ENCODE measurements around the gene ZNF555. TPM values are rescaled to one million over a fixed set of nuclear protein-coding genes. Genes with fewer than 3 reads are reported as not detected.

Gene ZNF555
- total and polyA plus RNA-seq, 9 of the 15 experiments (the other 6 are each of a cell fraction or from before 2014, with no cell fraction given), result 2.0 to 6.7 (median 5.4) TPM

DNA sequence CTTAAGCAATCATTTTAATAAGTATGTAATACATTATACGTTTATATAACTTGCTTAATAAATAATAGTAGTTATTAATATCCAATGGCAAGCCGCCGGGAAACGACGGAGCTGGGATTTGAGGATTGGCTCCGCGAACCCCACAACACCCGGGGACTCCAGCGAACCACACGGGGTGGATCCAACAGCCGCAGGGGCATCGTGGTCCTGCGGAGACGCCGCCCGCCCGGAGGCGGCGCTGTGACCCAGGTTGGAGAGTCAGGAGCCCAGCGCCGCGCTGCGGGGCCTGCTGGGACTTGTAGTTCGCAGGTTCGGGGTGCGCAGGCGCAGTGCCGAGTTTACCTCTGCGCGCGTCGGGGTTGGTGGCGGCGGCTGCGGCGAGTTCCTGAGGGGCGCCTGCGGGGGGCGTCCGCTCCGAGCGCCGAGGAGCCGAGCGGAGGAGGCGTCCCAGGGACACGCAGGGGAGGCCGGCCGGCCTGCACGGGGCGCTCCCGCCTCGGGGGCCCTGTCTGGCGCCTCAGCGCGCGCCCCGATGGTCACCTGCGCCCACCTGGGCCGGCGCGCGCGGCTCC is 21.6 kb upstream of the ZNF555 start, which contains the start of gene ZNF554 (continued):
- TF ChIP-seq, protein P1, sequence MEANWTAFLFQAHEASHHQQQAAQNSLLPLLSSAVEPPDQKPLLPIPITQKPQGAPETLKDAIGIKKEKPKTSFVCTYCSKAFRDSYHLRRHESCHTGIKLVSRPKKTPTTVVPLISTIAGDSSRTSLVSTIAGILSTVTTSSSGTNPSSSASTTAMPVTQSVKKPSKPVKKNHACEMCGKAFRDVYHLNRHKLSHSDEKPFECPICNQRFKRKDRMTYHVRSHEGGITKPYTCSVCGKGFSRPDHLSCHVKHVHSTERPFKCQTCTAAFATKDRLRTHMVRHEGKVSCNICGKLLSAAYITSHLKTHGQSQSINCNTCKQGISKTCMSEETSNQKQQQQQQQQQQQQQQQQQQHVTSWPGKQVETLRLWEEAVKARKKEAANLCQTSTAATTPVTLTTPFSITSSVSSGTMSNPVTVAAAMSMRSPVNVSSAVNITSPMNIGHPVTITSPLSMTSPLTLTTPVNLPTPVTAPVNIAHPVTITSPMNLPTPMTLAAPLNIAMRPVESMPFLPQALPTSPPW (CRISPR knock-in tag; IDR thresholded peaks at IDR 0.05), result peak; percentile 47; the same call in 1 of the 2 replicates
- TF ChIP-seq, protein P2, sequence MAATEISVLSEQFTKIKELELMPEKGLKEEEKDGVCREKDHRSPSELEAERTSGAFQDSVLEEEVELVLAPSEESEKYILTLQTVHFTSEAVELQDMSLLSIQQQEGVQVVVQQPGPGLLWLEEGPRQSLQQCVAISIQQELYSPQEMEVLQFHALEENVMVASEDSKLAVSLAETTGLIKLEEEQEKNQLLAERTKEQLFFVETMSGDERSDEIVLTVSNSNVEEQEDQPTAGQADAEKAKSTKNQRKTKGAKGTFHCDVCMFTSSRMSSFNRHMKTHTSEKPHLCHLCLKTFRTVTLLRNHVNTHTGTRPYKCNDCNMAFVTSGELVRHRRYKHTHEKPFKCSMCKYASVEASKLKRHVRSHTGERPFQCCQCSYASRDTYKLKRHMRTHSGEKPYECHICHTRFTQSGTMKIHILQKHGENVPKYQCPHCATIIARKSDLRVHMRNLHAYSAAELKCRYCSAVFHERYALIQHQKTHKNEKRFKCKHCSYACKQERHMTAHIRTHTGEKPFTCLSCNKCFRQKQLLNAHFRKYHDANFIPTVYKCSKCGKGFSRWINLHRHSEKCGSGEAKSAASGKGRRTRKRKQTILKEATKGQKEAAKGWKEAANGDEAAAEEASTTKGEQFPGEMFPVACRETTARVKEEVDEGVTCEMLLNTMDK (IDR thresholded peaks at IDR 0.05; ENCODE audit: borderline replicate concordance, insufficient read depth, low read depth, low read length, poor library complexity, severe bottlenecking), result peak; percentile 98
- peak; percentile 44; the same call in 1 of the 2 replicates for TF ChIP-seq DIDO1 (tag; IDR thresholded peaks at IDR 0.05; ENCODE audit: low read depth)
- no peak for TF ChIP-seq BDP1 (IDR thresholded peaks at IDR 0.05; ENCODE audit: insufficient read depth, insufficient read length)
- TF ChIP-seq, protein P3, sequence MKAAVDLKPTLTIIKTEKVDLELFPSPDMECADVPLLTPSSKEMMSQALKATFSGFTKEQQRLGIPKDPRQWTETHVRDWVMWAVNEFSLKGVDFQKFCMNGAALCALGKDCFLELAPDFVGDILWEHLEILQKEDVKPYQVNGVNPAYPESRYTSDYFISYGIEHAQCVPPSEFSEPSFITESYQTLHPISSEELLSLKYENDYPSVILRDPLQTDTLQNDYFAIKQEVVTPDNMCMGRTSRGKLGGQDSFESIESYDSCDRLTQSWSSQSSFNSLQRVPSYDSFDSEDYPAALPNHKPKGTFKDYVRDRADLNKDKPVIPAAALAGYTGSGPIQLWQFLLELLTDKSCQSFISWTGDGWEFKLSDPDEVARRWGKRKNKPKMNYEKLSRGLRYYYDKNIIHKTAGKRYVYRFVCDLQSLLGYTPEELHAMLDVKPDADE (conservative IDR thresholded peaks at IDR 0.05; ENCODE audit: control insufficient read depth, low read depth, low read length), result peak; percentile 100
- TF ChIP-seq, protein P4, sequence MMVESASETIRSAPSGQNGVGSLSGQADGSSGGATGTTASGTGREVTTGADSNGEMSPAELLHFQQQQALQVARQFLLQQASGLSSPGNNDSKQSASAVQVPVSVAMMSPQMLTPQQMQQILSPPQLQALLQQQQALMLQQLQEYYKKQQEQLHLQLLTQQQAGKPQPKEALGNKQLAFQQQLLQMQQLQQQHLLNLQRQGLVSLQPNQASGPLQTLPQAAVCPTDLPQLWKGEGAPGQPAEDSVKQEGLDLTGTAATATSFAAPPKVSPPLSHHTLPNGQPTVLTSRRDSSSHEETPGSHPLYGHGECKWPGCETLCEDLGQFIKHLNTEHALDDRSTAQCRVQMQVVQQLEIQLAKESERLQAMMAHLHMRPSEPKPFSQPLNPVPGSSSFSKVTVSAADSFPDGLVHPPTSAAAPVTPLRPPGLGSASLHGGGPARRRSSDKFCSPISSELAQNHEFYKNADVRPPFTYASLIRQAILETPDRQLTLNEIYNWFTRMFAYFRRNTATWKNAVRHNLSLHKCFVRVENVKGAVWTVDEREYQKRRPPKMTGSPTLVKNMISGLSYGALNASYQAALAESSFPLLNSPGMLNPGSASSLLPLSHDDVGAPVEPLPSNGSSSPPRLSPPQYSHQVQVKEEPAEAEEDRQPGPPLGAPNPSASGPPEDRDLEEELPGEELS (CRISPR knock-in tag; IDR thresholded peaks at IDR 0.05; ENCODE audit: borderline replicate concordance), result no peak
- TF ChIP-seq, protein P5, sequence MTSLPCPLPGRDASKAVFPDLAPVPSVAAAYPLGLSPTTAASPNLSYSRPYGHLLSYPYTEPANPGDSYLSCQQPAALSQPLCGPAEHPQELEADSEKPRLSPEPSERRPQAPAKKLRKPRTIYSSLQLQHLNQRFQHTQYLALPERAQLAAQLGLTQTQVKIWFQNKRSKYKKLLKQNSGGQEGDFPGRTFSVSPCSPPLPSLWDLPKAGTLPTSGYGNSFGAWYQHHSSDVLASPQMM (CRISPR knock-in tag; IDR thresholded peaks at IDR 0.05), result no peak
- TF ChIP-seq SUPT5H (IDR thresholded peaks at IDR 0.05), result no peak; the same call in 1 of the 2 replicates
- TF ChIP-seq MAFF (IDR thresholded peaks at IDR 0.05; ENCODE audit: low read length), result no peak
- TF ChIP-seq TCF7 (IDR thresholded peaks at IDR 0.05; ENCODE audit: borderline replicate concordance), result 0 out of 2 replicates have a peak, but pooled peaks have one; percentile 50
- TF ChIP-seq RBM14 (IDR thresholded peaks at IDR 0.05; ENCODE audit: borderline replicate concordance, insufficient read depth, low read depth, low read length), result no peak
- no peak for TF ChIP-seq PHF21A (IDR thresholded peaks at IDR 0.05; ENCODE audit: borderline replicate concordance, low read depth)
- TF ChIP-seq, protein P6, sequence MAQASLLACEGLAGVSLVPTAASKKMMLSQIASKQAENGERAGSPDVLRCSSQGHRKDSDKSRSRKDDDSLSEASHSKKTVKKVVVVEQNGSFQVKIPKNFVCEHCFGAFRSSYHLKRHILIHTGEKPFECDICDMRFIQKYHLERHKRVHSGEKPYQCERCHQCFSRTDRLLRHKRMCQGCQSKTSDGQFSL (CRISPR knock-in tag; IDR thresholded peaks at IDR 0.05), result no peak
- TF ChIP-seq, protein P6 (tag; IDR thresholded peaks at IDR 0.05), result no peak
- no peak for TF ChIP-seq CCAR2 (IDR thresholded peaks at IDR 0.05; ENCODE audit: low read depth, low read length)

All from K562 (cell line).